Right lung (tissue), 5 donors: ENCODE results near the gene TOX2. TPM values are rescaled to one million over a fixed set of nuclear protein-coding genes. Genes with fewer than 3 reads are reported as not detected.

Experiments
- DNase-seq, 2 donors: peaks; one replicate each; pipeline ENCODE4 v3.0.0-alpha.2; 2013
- polyA plus RNA-seq, 5 donors: library from polyadenylated mRNA; unstranded; fragments of 120-200 nt; gene quantifications; one replicate each; pipeline versions ENCODE4 v1.2.1 to v1.2.3, GENCODE V29; 2013; ENCODE audit warnings: inconsistent platforms in 1 of 5, low replicate concordance in 1 of 5; ENCODE audit not compliant: insufficient read length in 5 of 5, insufficient read depth in 1 of 5

TOX2 gene
- polyA plus RNA-seq, 5 donors, result 31.7 to 69.8 (median 44.1) TPM

DNA sequence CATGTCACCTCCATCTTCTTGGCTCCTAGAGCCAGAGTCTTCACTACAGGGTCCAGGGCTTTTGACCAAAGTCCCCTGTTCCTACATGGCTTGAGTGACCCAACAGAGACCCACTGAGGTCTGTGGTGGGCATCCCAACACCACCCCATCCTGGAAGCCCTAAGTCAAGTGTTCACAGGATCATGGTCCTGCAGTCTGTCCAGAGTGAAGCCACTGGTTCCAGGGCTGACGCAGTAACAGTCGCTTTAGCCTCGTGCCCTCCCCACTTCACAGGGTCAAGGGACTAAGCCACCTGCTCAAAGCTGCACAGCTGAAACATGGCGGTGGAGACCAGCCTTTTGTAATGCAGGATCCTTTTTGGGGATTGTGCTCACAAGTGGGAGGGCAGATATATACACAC, 138.4 kb downstream of the TOX2 start:
- no peak for DNase-seq

DNA sequence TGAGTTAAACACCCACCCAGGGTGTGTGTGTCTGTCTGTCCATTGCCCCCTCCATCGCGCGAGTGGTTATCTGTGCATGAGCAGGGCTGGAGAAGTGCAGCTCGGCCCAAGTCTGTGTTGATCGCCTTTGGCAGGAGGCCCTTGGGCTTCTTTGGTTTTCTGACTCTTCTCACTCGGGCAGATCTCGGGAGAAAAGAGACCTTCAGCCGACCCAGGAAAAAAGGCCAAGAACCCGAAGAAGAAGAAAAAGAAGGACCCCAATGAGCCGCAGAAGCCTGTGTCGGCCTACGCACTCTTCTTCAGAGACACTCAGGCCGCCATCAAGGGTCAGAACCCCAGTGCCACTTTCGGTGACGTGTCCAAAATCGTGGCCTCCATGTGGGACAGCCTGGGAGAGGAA, 139.5 kb downstream of the TOX2 start:
- DNase-seq, result no peak

DNA sequence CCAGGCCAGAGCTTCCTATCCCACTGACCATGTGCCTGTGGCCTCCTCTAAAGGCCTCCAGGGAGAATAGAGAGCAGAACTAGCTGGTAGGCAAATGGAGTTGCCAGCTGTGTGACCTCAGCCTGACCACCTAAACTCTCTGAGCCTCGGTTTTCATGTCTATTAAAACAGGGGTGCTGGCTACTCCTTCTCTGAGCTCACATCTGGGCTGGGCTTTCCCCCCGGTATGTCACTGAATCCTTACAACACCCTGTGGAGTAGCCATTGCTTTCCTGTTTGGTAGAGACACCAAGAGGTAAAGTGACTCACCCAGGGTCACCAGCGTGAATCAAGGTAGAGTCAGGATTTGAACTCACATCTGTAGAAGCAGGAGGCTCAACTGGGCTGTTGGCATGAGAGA, 140.2 kb downstream of the TOX2 start:
- no peak for DNase-seq

DNA sequence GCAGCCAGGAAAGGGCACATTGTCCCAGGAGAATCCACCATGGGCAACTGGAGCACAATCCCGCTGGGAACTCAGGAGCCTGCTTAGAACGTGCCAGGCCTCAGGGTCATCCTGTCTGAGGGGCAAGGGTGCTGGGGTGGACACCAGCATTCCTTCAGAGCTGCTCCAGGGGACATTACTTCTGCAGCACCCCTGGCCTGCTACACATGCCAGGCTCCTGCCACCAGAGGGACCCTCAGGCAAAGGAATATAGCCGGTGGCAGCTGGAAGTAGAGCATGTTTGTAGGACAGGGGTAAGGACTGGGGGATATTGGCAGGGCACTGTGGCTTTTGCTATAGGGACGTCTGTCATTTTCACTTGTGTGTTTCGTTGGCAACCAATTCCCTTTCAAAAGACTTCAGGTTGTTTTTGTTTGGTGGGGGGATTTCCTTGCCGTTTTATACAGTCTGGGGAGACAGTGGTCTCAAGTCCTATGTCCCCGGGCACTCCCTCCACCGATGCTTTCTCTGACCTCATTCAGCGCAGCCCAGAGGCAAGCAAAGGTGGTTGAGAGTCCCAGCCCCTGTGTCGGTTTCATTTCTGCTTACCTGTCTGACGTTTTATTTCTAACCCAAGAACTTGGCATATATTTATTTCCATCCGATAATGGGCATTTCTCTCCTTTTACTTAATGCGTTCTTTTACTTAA, 141.5 kb downstream of the TOX2 start:
- no peak for DNase-seq

DNA sequence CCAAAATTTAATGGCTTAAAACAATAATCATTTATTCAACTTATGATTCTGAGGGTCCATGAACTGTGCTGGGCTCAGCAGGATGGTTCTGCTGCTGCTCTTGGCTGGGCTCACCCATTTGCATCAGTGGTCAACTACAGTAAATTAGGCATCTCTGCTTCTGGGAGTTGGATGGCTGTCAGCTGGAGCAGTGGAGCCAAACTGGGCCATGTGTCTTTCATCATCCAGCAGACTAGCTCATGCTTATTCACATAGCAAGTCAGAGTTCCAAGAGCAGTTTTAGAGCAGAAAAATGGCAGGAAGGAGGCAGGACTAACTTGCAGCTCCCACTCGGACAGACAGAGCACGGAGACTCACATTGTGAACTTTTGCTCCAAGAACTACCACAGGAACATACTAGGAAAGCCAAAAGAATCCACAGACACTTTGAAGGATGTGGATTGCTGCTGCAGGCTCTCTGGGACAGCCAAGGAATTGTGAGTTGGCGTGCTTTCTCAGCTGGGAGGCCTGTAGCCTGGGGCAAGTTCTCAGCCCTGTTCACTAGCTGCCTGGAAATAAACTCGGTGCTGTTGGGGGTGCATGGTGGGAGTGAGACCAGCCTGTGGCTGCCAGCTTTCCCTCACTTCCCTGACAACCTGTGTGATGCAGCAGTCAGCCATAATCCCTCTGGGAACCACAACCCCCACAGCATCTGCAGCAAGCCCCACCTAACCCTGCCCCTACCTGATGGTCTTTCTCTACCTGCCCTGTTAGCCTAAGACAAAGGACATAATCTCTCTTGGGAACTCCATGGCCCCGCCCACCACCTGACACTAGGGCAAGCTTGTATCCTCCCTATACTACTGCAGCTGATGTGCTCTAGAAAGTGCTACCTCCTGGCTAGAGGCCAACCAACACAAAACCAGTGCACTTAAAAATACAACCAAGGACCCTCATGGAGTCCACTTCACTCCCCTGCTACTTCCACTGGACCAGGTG, 143.3 kb downstream of the TOX2 start:
- no peak for DNase-seq

- DNase-seq, result no peak
These were observed 150.1 kb downstream of the TOX2 start for GRCh38 chr20:44064501-44065400.

- no peak for DNase-seq
These were observed 151.0 kb downstream of the TOX2 start for GRCh38 chr20:44065401-44066340.

- no peak for DNase-seq
These were observed 152.3 kb downstream of the TOX2 start for GRCh38 chr20:44066645-44067606.

- no peak for DNase-seq
These were observed 153.0 kb downstream of the TOX2 start for GRCh38 chr20:44067650-44068081.

DNA sequence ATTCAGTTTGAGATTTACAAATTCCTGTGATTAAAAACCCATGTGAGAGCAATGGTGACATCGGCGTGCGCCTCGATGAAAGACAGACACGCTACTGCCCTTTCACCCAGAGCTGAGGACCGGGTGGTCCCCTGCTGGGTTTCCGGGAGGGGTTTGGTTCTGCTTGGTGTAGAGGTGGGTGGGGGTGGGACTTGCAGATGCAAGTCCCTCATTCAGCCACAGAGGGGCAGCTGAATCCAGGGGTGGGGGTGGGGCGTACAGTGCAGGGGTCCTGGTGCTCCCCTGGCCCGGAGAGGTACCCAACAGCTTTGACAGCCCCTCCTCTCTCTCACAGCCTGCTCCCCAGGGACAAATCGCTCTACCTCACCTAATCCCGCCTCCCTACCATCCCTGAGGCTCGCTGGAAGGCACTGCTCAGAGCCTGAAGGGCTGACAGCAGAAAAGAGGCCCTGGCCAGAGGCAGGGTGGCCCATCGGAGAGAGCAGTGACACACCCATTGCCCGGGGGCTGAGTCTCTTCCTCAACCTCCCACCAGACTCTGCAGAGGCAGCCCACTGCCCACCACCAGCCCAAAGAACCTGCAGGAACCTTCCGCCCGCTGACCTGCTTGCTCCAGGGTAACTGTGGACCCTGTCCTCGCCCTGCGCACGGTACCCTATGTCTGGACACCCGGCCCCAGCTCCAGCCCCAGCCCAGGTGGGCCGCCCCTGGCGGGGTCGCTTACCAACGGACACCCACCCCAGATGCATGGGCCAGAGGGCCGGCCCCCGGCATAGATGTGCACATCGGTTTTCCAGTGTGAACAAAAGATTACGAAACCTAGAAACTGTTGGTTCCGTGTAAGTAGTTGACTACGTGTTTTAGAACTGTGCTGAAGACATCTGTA, 153.9 kb downstream of the TOX2 start:
- no peak for DNase-seq

DNA sequence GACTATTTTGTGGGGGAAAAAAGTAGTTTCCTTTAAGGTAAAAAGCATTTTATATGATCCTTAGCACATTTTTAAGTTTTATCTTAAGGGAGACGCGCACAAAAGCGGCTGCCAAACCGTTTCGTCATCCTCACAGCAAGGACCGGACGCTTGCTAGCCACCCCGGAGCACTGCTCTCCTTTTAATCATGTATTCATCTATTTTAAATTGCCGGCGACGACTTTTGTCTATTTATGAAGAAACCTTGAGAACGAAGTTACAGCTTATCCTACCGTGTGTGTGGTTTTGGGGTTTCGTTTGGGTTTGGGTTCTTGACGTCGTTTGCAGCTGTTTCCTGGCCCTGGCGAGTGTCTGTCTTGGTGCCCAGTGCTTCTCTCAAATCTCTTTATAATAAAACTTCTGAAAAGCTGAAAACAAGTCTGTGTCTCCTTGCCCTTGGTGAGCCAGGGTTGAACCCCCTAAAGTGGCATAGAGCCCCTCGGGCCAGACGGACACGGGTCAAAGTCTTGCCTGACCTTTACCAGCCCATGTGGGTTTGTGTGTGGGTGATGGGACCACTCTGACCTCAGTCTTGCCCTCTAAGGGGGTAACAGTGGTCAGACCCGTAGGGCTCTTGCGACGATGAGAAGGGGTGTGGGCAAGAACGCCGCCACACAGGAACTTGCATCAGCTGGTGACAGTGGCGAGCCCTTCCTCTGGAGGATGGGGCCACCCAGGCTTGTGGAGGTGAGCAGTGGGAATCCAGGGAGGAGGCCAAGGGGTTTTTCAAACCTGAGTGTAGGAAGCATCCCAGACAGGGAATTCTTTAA, 154.8 kb downstream of the TOX2 start:
- DNase-seq, result no peak

- no peak for DNase-seq
These were observed 155.7 kb downstream of the TOX2 start for GRCh38 chr20:44070139-44070900.

GRCh38 chr20:44071057-44071456, 156.4 kb downstream of the TOX2 start:
- DNase-seq, result no peak

DNA sequence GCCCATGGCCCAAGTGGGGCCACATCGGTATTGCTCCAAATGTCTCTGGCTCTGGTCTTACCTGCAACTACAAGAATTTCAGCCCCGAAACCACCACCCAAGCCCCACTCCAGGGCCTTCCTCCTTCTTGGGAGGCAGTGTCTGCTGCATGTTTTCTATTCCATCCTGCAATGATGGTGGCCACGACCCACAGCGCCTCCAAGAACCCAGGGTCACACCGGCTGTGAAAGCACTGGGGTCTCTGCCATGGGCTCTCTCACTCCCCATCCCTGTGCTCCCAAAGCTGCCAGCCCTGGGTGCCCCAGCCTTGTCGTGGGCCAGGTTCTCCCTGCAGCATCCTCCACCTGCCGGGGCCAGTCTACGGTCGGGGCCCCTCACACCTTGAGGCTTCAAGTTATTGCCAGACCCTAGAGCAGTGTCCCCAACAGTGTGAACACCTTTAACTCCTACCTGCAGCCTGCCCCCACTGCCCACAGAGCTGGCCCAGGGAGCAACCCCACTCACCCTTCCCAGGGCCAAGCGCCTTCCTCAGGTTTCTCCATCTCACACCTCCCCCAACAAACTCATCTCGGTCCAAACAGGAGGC, 157.0 kb downstream of the TOX2 start:
- DNase-seq, result no peak

- DNase-seq, result no peak
These were observed 157.7 kb downstream of the TOX2 start for GRCh38 chr20:44072384-44072783.

- no peak for DNase-seq
These were observed 158.5 kb downstream of the TOX2 start for GRCh38 chr20:44073011-44073674.
